Keratinocyte (primary cell): Measurements from ENCODE around the gene ITPKB. TPM values are rescaled to one million over a fixed set of nuclear protein-coding genes. Genes with fewer than 3 reads are reported as not detected.
A peak's percentile ranks its signal among the peaks of the same experiment; 100 is the strongest.

Source experiments
- DNase-seq: peaks from one replicate; pipeline ENCODE4 v3.0.0-alpha.2; 2011; ENCODE audit warnings: low read depth, missing footprints, low spot score
- FAIRE-seq: peaks from 2 replicates; lab custom pipeline; 2011; peaks lifted over from hg19 to GRCh38; lab: Jason Lieb, UNC
- H2AFZ ChIP-seq: 2 replicates; pipeline ENCODE4 v1.6.0; 2012; ENCODE audit warnings: low read length, control low read depth, inconsistent platforms; ENCODE audit not compliant: control insufficient read depth
- H3K27ac ChIP-seq: 2 replicates; pipeline ENCODE4 v1.5.1; 2011; ENCODE audit warnings: low read length; ENCODE audit not compliant: control insufficient read depth, insufficient read depth
- H3K27me3 ChIP-seq: 3 replicates; pipeline ENCODE4 v1.6.0; 2011; ENCODE audit warnings: low read length; ENCODE audit not compliant: control insufficient read depth, insufficient read depth; ENCODE audit errors: extremely low read depth
- H3K36me3 ChIP-seq, 2 experiments: 2 replicates in 1 of 2; 3 replicates in 1 of 2; pipeline ENCODE4 v1.5.1; 2011; ENCODE audit warnings: low read length in 2 of 2, mild to moderate bottlenecking in 1 of 2; ENCODE audit not compliant: control insufficient read depth in 2 of 2, insufficient read depth in 2 of 2; ENCODE audit errors: extremely low read depth in 1 of 2
- H3K4me1 ChIP-seq: 3 replicates; pipeline ENCODE4 v1.5.1; 2011; ENCODE audit warnings: low read length; ENCODE audit not compliant: control insufficient read depth, insufficient read depth; ENCODE audit errors: extremely low read depth
- H3K4me2 ChIP-seq: 3 replicates; pipeline ENCODE4 v1.6.0; 2011; ENCODE audit warnings: low read depth, low read length; ENCODE audit not compliant: control insufficient read depth, insufficient read depth; ENCODE audit errors: extremely low read depth
- H3K4me3 ChIP-seq, 3 experiments: fragments of 200-600 bp in 1 of 3; sonication (generic) in 1 of 3; 2 replicates in 2 of 3; 3 replicates in 1 of 3; pipeline ENCODE4 v1.5.1; 2011 to 2016; ENCODE audit warnings: low read length in 3 of 3, mild to moderate bottlenecking in 3 of 3, control low read depth in 2 of 3, inconsistent platforms in 1 of 3, low read depth in 1 of 3, mixed read lengths in 1 of 3, mixed run types in 1 of 3, moderate library complexity in 1 of 3; ENCODE audit not compliant: control insufficient read depth in 2 of 3, insufficient read depth in 2 of 3; ENCODE audit errors: extremely low read depth in 1 of 3
- H3K79me2 ChIP-seq: 2 replicates; pipeline ENCODE4 v1.6.0; 2012; ENCODE audit warnings: low read length; ENCODE audit not compliant: control insufficient read depth, insufficient read depth
- H3K9ac ChIP-seq: 3 replicates; pipeline ENCODE4 v1.6.0; 2011; ENCODE audit warnings: low read length; ENCODE audit not compliant: control insufficient read depth, insufficient read depth; ENCODE audit errors: extremely low read depth
- H3K9me1 ChIP-seq: 3 replicates; pipeline ENCODE4 v1.6.0; 2011; ENCODE audit warnings: low read length; ENCODE audit not compliant: control insufficient read depth, insufficient read depth; ENCODE audit errors: extremely low read depth
- H3K9me3 ChIP-seq: 2 replicates; pipeline ENCODE4 v1.5.1; 2012; ENCODE audit warnings: low read depth, low read length; ENCODE audit not compliant: control insufficient read depth
- H4K20me1 ChIP-seq: 3 replicates; pipeline ENCODE4 v1.6.0; 2011; ENCODE audit warnings: low read length; ENCODE audit not compliant: control insufficient read depth, insufficient read depth; ENCODE audit errors: extremely low read depth
- CTCF ChIP-seq, 3 experiments: IDR thresholded peaks in 1 of 3; conservative IDR thresholded peaks in 1 of 3; optimal IDR thresholded peaks in 1 of 3; 2 replicates in 2 of 3; 3 replicates in 1 of 3; pipeline versions ENCODE3 to v1.5.1; 2011; ENCODE audit warnings: low read length in 3 of 3, mild to moderate bottlenecking in 3 of 3, moderate library complexity in 2 of 3, control low read depth in 1 of 3, inconsistent platforms in 1 of 3; ENCODE audit not compliant: insufficient read depth in 2 of 3; ENCODE audit errors: extremely low read depth in 1 of 3
- EZH2 ChIP-seq: IDR thresholded peaks from one replicate; pipeline ENCODE4 v1.6.1; 2012; ENCODE audit warnings: inconsistent platforms, mild to moderate bottlenecking, low read length, moderate library complexity
- dilution Hi-C: fragments of 300-500 bp; cut with MboI; formaldehyde crosslinking; loops from one replicate; pipeline ENCODE4 v1.7.0; 2020; ENCODE audit warnings: low sequenced_read_pairs; ENCODE audit not compliant: extremely low pct_ligation_motif_present
- polyA plus RNA-seq, 5 experiments: library from polyadenylated mRNA; depleted of rRNA in 3 of 5; stranded (reverse) in 3 of 5; stranded (forward) in 1 of 5; unstranded in 1 of 5; fragments of >200 nt; gene quantifications; 1 replicate in 1 of 5; 2 replicates in 3 of 5; 3 replicates in 1 of 5; pipeline versions ENCODE4 v1.2.1 to v1.2.3, GENCODE V29; 2011 to 2012; ENCODE audit warnings: missing spikeins in 2 of 5, low read depth in 1 of 5, low replicate concordance in 1 of 5

The ITPKB gene
- polyA plus RNA-seq, 1 donor (not counting 4 experiments of a cell fraction or from before 2014, with no cell fraction given): 3.2 TPM

GRCh38 chr1:226702957-226703831 lies 35.9 kb downstream of the ITPKB start:
- FAIRE-seq (no peak), DNase-seq (no peak)
- Histone ChIP-seq H3K4me2 (peak overlapping the region; percentile 70), H3K4me3 (peak overlapping the region; percentile 40 to 75 (median 60)), H3K36me3 (peaks cover 0 to 5% of the 10 kb centered on the region in 2 experiments), H2AFZ (peak overlapping the region; percentile 94), H3K9ac (peak overlapping the region; percentile 81), H3K9me1 (no peaks in the 10 kb centered on the region), H3K27ac (peak overlapping the region; percentile 73), H3K9me3 (no peaks in the 10 kb centered on the region), H4K20me1 (no peaks in the 10 kb centered on the region), H3K79me2 (no peaks in the 10 kb centered on the region), H3K4me1 (peaks cover 21% of the 10 kb centered on the region), H3K27me3 (no peaks in the 10 kb centered on the region)
- dilution Hi-C loops: no loop called here
- TF ChIP-seq EZH2 (no peak), CTCF (optimal IDR thresholded peaks at IDR 0.05 in 1 of 3, IDR thresholded peaks at IDR 0.05 in 1 of 3, conservative IDR thresholded peaks at IDR 0.05 in 1 of 3; ENCODE audit: extremely low read depth in 1 of 3, insufficient read depth in 2 of 3, low read length in 3 of 3) (no peak)

- DNase-seq: no peak
- H4K20me1 ChIP-seq: peaks cover 1% of the 10 kb centered on the region
- TF ChIP-seq CTCF (optimal IDR thresholded peaks at IDR 0.05 in 1 of 3, IDR thresholded peaks at IDR 0.05 in 1 of 3, conservative IDR thresholded peaks at IDR 0.05 in 1 of 3; ENCODE audit: extremely low read depth in 1 of 3, insufficient read depth in 2 of 3, low read length in 3 of 3) (no peak), EZH2 (no peak)
- peak overlapping the region; percentile 70 for H3K4me2 ChIP-seq
- FAIRE-seq: no peak
- H3K36me3 ChIP-seq: peaks cover 0 to 5% of the 10 kb centered on the region in 2 experiments
- peak overlapping the region in 1 of 3 experiments; percentile 75 for H3K4me3 ChIP-seq
- H3K9ac ChIP-seq: peak overlapping the region; percentile 81
- no peaks in the 10 kb centered on the region for H3K27me3 ChIP-seq
- dilution Hi-C loops: no loop called here
- no peaks in the 10 kb centered on the region for H3K9me1 ChIP-seq
- no peaks in the 10 kb centered on the region for H3K9me3 ChIP-seq
- no peaks in the 10 kb centered on the region for H3K79me2 ChIP-seq
- peak overlapping the region; percentile 73 for H3K27ac ChIP-seq
- H3K4me1 ChIP-seq: peaks cover 26% of the 10 kb centered on the region
- no peak overlapping the region for H2AFZ ChIP-seq
Measured at GRCh38 chr1:226702318-226702956, 36.6 kb downstream of the ITPKB start.
